ENCODE data around the gene SLC6A8. TPM values are rescaled to one million over a fixed set of nuclear protein-coding genes. Genes with fewer than 3 reads are reported as not detected.
"Not testable (repeated sequence)": the region's sequence is repeated elsewhere in the genome, so short reads cannot be mapped to it uniquely, and the experiment has no call there.

SLC6A8 gene
- total and polyA plus RNA-seq, 7 experiments from 2014 or later = 0.10 to 2.6 (median 0.74) TPM; not detected in 1

GRCh38 chrX:153692611-153693156 is 5.0 kb downstream of the SLC6A8 start:
- peaks cover 0 to 7% (median 0%) of the 10 kb centered on the region in 5 donors for H3K27me3 Mint-ChIP-seq
- CTCF ChIA-PET = no interaction called here
- H3K36me3 Mint-ChIP-seq = peaks cover 0 to 8% (median 0%) of the 10 kb centered on the region in 5 donors
- no peak overlapping the region for H3K4me3 Mint-ChIP-seq
- no peaks in the 10 kb centered on the region for H3K27me3 ChIP-seq (ENCODE audit: control insufficient read depth in 2 of 2, insufficient read depth in 2 of 2, low read length in 2 of 2)
- peaks cover 0 to 3% (median 0%) of the 10 kb centered on the region in 7 donors for H3K4me1 Mint-ChIP-seq
- POLR2A ChIA-PET = no interaction called here
- H3K27ac Mint-ChIP-seq = no peak overlapping the region
- no peak overlapping the region for H3K4me3 ChIP-seq (ENCODE audit: low read length)
- ATAC-seq (no peak), DNase-seq (no peak)
- no peaks in the 10 kb centered on the region for H3K4me1 ChIP-seq (ENCODE audit: control insufficient read depth in 2 of 2, insufficient read depth in 2 of 2, low read length in 2 of 2)
- intact Hi-C loops (cut with micrococcal nuclease) = no loop called here
- H3K9me3 Mint-ChIP-seq = peaks cover 0 to 3% (median 0%) of the 10 kb centered on the region in 11 donors
- no peaks in the 10 kb centered on the region for H3K9me3 ChIP-seq (ENCODE audit: control insufficient read depth in 2 of 3, low read length in 3 of 3)
- no peak overlapping the region for H3K27ac ChIP-seq (ENCODE audit: low read depth, low read length)
- H3K36me3 ChIP-seq (ENCODE audit: control insufficient read depth in 2 of 3, insufficient read depth in 3 of 3, low read length in 3 of 3) = peaks cover 0 to 7% (median 0%) of the 10 kb centered on the region in 3 experiments

DNA sequence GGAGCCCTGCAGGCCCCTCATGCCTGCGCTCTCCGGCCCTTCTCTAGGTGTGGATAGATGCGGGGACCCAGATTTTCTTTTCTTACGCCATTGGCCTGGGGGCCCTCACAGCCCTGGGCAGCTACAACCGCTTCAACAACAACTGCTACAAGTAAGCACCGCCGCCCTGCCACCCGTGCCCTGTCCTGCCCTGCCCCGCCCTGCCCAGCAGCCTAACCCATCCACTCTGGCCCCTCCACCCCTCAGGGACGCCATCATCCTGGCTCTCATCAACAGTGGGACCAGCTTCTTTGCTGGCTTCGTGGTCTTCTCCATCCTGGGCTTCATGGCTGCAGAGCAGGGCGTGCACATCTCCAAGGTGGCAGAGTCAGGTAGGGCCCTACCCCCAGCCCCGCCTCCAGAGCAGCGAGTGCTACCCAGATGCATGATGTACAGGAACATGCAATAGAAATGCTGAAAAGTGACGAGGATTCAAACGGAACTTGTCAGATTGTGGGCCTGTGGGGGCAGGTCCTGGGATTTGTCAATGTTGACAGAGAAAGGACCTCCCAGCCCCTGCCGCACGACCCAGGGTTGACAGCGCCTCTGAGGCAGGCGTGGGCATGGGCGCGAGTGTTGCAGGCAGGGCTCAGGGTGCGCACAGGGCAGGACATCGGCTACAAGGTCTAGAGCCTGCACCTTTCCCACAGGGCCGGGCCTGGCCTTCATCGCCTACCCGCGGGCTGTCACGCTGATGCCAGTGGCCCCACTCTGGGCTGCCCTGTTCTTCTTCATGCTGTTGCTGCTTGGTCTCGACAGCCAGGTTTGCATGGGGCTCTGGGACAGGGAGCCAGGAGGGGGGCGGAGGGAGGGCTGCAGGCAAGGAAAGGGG is 5.7 kb downstream of the SLC6A8 start:
- peaks cover 0 to 8% (median 0%) of the 10 kb centered on the region in 5 donors for H3K36me3 Mint-ChIP-seq
- no peak for ATAC-seq
- peaks cover 0 to 7% (median 0%) of the 10 kb centered on the region in 5 donors for H3K27me3 Mint-ChIP-seq
- Histone ChIP-seq H3K4me1 (ENCODE audit: control insufficient read depth in 2 of 2, insufficient read depth in 2 of 2, low read length in 2 of 2) (no peaks in the 10 kb centered on the region), H3K27me3 (ENCODE audit: control insufficient read depth in 2 of 2, insufficient read depth in 2 of 2, low read length in 2 of 2) (no peaks in the 10 kb centered on the region), H3K9me3 (ENCODE audit: control insufficient read depth in 2 of 3, low read length in 3 of 3) (no peaks in the 10 kb centered on the region), H3K4me3 (ENCODE audit: low read length) (no peak overlapping the region), H3K36me3 (ENCODE audit: control insufficient read depth in 2 of 3, insufficient read depth in 3 of 3, low read length in 3 of 3) (peaks cover 0 to 9% (median 0%) of the 10 kb centered on the region in 3 experiments), H3K27ac (ENCODE audit: low read depth, low read length) (no peak overlapping the region)
- H3K4me1 Mint-ChIP-seq = peaks cover 0 to 3% (median 0%) of the 10 kb centered on the region in 7 donors
- H3K4me3 Mint-ChIP-seq = no peak overlapping the region
- H3K9me3 Mint-ChIP-seq = peaks cover 0 to 3% (median 0%) of the 10 kb centered on the region in 11 donors
- ChIA-PET POLR2A (no interaction called here), CTCF (no interaction called here)
- intact Hi-C loops (cut with micrococcal nuclease) = no loop called here
- H3K27ac Mint-ChIP-seq = no peak overlapping the region
- DNase-seq = no peak

GRCh38 chrX:153694256-153694655 is 6.5 kb downstream of the SLC6A8 start:
- ATAC-seq; H3K9me3 ChIP-seq (ENCODE audit: control insufficient read depth in 2 of 3, low read length in 3 of 3); H3K27me3 ChIP-seq (ENCODE audit: control insufficient read depth in 2 of 2, insufficient read depth in 2 of 2, low read length in 2 of 2); H3K4me1 Mint-ChIP-seq; H3K27ac Mint-ChIP-seq; H3K27me3 Mint-ChIP-seq; DNase-seq; H3K9me3 Mint-ChIP-seq; H3K4me3 Mint-ChIP-seq; POLR2A ChIA-PET; H3K36me3 Mint-ChIP-seq; CTCF ChIA-PET; H3K27ac ChIP-seq (ENCODE audit: low read depth, low read length); H3K4me1 ChIP-seq (ENCODE audit: control insufficient read depth in 2 of 2, insufficient read depth in 2 of 2, low read length in 2 of 2); intact Hi-C loops (cut with micrococcal nuclease); H3K4me3 ChIP-seq (ENCODE audit: low read length): not testable (repeated sequence)
- H3K36me3 ChIP-seq (ENCODE audit: control insufficient read depth in 2 of 3, insufficient read depth in 3 of 3, low read length in 3 of 3) = peaks cover 0 to 14% (median 0%) of the 10 kb centered on the region in 3 experiments

DNA sequence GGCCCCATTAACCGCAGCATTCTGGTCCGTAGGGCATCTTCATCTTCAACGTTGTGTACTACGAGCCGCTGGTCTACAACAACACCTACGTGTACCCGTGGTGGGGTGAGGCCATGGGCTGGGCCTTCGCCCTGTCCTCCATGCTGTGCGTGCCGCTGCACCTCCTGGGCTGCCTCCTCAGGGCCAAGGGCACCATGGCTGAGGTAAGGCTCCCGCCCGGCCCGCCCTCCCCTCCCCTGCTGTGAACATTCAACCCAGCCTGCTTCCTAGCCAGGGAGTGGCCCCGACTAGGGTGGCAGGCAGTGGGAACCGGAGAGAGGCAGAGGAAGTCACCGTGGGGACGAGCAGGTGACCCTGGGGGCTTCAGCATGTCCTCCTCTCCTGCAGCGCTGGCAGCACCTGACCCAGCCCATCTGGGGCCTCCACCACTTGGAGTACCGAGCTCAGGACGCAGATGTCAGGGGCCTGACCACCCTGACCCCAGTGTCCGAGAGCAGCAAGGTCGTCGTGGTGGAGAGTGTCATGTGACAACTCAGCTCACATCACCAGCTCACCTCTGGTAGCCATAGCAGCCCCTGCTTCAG is 7.1 kb downstream of the SLC6A8 start:
- intact Hi-C loops (cut with micrococcal nuclease) = no loop called here
- no peaks in the 10 kb centered on the region for H3K9me3 ChIP-seq (ENCODE audit: control insufficient read depth in 2 of 3, low read length in 3 of 3)
- no peak overlapping the region for H3K27ac Mint-ChIP-seq
- H3K27me3 Mint-ChIP-seq = peaks cover 0 to 4% (median 0%) of the 10 kb centered on the region in 5 donors
- ATAC-seq = no peak
- H3K36me3 ChIP-seq (ENCODE audit: control insufficient read depth in 2 of 3, insufficient read depth in 3 of 3, low read length in 3 of 3) = peaks cover 0 to 14% (median 0%) of the 10 kb centered on the region in 3 experiments
- ChIA-PET POLR2A (no interaction called here), CTCF (no interaction called here)
- peaks cover 0 to 8% (median 0%) of the 10 kb centered on the region in 5 donors for H3K36me3 Mint-ChIP-seq
- H3K27me3 ChIP-seq (ENCODE audit: control insufficient read depth in 2 of 2, insufficient read depth in 2 of 2, low read length in 2 of 2) = no peaks in the 10 kb centered on the region
- no peak overlapping the region for H3K27ac ChIP-seq (ENCODE audit: low read depth, low read length)
- H3K4me3 Mint-ChIP-seq = no peak overlapping the region
- H3K4me1 ChIP-seq (ENCODE audit: control insufficient read depth in 2 of 2, insufficient read depth in 2 of 2, low read length in 2 of 2) = no peaks in the 10 kb centered on the region
- DNase-seq = no peak
- H3K9me3 Mint-ChIP-seq = peaks cover 0 to 3% (median 0%) of the 10 kb centered on the region in 11 donors
- no peak overlapping the region for H3K4me3 ChIP-seq (ENCODE audit: low read length)
- H3K4me1 Mint-ChIP-seq = peaks cover 0 to 3% (median 0%) of the 10 kb centered on the region in 7 donors

GRCh38 chrX:153696100-153696499 is 8.4 kb downstream of the SLC6A8 start:
- Histone ChIP-seq H3K36me3 (ENCODE audit: control insufficient read depth in 2 of 3, insufficient read depth in 3 of 3, low read length in 3 of 3) (peaks cover 0 to 24% (median 0%) of the 10 kb centered on the region in 3 experiments), H3K27ac (ENCODE audit: low read depth, low read length) (no peak overlapping the region), H3K27me3 (ENCODE audit: control insufficient read depth in 2 of 2, insufficient read depth in 2 of 2, low read length in 2 of 2) (no peaks in the 10 kb centered on the region), H3K4me1 (ENCODE audit: control insufficient read depth in 2 of 2, insufficient read depth in 2 of 2, low read length in 2 of 2) (no peaks in the 10 kb centered on the region), H3K4me3 (ENCODE audit: low read length) (no peak overlapping the region), H3K9me3 (ENCODE audit: control insufficient read depth in 2 of 3, low read length in 3 of 3) (no peaks in the 10 kb centered on the region)
- Mint-ChIP-seq H3K27ac (peak overlapping the region in 1 of 9 donors; percentile 12), H3K27me3 (no peaks in the 10 kb centered on the region), H3K36me3 (peaks cover 0 to 8% (median 0%) of the 10 kb centered on the region in 5 donors), H3K4me3 (no peak overlapping the region), H3K4me1 (peaks cover 0 to 3% (median 0%) of the 10 kb centered on the region in 7 donors), H3K9me3 (peaks cover 0 to 3% (median 0%) of the 10 kb centered on the region in 11 donors)
- POLR2A ChIA-PET = no interaction called here
- no peak for DNase-seq
- CTCF ChIA-PET = no interaction called here
- intact Hi-C loops (cut with micrococcal nuclease) = no loop called here
- ATAC-seq = no peak

DNA sequence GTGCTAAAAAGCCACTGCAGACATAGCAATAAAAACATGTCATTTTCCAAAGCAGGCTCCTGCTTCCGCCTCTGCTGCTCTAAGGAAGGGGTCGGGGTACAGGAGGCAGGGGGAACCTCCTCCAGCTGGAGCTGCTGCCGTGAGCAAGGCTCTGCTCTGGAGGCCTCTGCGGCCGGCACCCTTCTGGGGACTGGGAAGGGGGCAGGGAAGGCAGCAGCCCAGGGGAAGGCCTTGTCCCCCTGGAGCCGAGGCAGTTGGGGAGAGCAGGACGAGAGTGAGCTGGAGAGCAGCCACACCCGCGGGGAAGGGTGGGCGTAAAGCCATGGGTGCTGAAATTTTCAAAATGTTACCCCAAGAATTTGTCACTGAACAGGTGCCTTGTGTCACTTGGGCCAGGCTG is 8.8 kb downstream of the SLC6A8 start:
- H3K9me3 ChIP-seq (ENCODE audit: control insufficient read depth in 2 of 3, low read length in 3 of 3); H3K4me1 Mint-ChIP-seq; H3K27me3 Mint-ChIP-seq; H3K27ac ChIP-seq (ENCODE audit: low read depth, low read length); H3K9me3 Mint-ChIP-seq; H3K27ac Mint-ChIP-seq; POLR2A ChIA-PET; H3K27me3 ChIP-seq (ENCODE audit: control insufficient read depth in 2 of 2, insufficient read depth in 2 of 2, low read length in 2 of 2); H3K4me3 ChIP-seq (ENCODE audit: low read length); ATAC-seq; DNase-seq; H3K4me1 ChIP-seq (ENCODE audit: control insufficient read depth in 2 of 2, insufficient read depth in 2 of 2, low read length in 2 of 2); H3K4me3 Mint-ChIP-seq; CTCF ChIA-PET; H3K36me3 Mint-ChIP-seq; intact Hi-C loops (cut with micrococcal nuclease): not testable (repeated sequence)
- H3K36me3 ChIP-seq (ENCODE audit: control insufficient read depth in 2 of 3, insufficient read depth in 3 of 3, low read length in 3 of 3) = peaks cover 0 to 29% (median 0%) of the 10 kb centered on the region in 3 experiments
